ENCODE data around the gene SLFN12L.

DNA sequence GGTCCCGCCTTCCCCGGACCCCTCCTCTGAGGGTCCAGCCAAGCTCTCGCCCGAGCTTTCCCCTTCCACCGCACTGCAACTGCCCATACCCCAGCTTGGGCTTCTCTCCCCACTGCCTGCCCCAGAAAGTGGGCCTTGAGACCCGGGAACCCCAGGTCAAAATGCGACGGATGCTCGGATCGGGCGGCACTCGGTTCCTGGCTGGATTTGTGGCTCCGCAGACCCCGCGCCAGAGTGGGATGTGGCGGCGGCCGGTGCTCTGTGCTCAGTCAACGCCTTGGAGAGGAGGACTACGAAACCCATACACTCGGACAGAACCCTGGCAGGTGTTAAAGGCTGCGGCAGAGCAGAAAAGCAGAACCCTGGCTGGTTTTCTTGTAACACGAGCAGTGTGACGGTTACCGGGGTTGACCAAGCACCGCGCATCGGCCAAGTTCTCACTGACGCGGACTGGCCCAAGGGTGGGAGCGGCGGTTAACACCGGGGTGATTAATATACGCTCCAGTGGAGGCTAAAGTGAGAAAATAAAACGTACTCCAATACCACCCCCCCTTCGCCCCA is 88.0 kb downstream of the SLFN12L start:
- TF ChIP-seq, protein P1, sequence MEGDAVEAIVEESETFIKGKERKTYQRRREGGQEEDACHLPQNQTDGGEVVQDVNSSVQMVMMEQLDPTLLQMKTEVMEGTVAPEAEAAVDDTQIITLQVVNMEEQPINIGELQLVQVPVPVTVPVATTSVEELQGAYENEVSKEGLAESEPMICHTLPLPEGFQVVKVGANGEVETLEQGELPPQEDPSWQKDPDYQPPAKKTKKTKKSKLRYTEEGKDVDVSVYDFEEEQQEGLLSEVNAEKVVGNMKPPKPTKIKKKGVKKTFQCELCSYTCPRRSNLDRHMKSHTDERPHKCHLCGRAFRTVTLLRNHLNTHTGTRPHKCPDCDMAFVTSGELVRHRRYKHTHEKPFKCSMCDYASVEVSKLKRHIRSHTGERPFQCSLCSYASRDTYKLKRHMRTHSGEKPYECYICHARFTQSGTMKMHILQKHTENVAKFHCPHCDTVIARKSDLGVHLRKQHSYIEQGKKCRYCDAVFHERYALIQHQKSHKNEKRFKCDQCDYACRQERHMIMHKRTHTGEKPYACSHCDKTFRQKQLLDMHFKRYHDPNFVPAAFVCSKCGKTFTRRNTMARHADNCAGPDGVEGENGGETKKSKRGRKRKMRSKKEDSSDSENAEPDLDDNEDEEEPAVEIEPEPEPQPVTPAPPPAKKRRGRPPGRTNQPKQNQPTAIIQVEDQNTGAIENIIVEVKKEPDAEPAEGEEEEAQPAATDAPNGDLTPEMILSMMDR (IDR thresholded peaks at IDR 0.05) = no peak
- TF ChIP-seq POLR2A (IDR thresholded peaks at IDR 0.05) = no peak
